A549 (cell line): ENCODE data around the gene SASH1.

Source experiments
- CHD2 ChIP-seq: fragments of 150-350 bp; IDR thresholded peaks from 2 replicates; pipeline ENCODE4 v1.6.1; 2014; ENCODE audit warnings: low read length; ENCODE audit not compliant: partially characterized antibody
- HES2 ChIP-seq: fragments of >200 bp; sonication (Bioruptor Twin); formaldehyde crosslinking; IDR thresholded peaks from 2 replicates; pipeline ENCODE4 v1.6.1; 2016
- JUNB ChIP-seq: fragments of >200 bp; sonication (Bioruptor Twin); formaldehyde crosslinking; IDR thresholded peaks from 2 replicates; pipeline ENCODE4 v1.6.1; 2016
- NR3C1 ChIP-seq: fragments of >200 bp; sonication (Bioruptor Twin); formaldehyde crosslinking; IDR thresholded peaks from 3 replicates; pipeline ENCODE4 v1.6.1; 2017
- POLR2A ChIP-seq: IDR thresholded peaks from 2 replicates; pipeline ENCODE4 v1.6.1; 2012; ENCODE audit warnings: mild to moderate bottlenecking, low read length
- RAD21 ChIP-seq, 2 experiments: fragments of >200 bp in 1 of 2; sonication (Bioruptor Twin) in 1 of 2; formaldehyde crosslinking in 1 of 2; IDR thresholded peaks in 1 of 2; conservative IDR thresholded peaks in 1 of 2; 2 replicates in 1 of 2; 3 replicates in 1 of 2; pipeline ENCODE4 v1.6.1; 2012 to 2018; ENCODE audit warnings: inconsistent platforms in 1 of 2
- SMC3 ChIP-seq: fragments of >200 bp; sonication (Bioruptor Twin); formaldehyde crosslinking; IDR thresholded peaks from 3 replicates; pipeline ENCODE4 v1.6.1; 2018; ENCODE audit warnings: inconsistent platforms
- ZFP36 ChIP-seq: fragments of 450-650 bp; IDR thresholded peaks from 2 replicates; pipeline ENCODE4 v1.6.1; 2014; ENCODE audit warnings: borderline replicate concordance; ENCODE audit not compliant: partially characterized antibody
- TF ChIP-seq, protein P1 (sequence below): fragments of >200 bp; sonication (Bioruptor Twin); formaldehyde crosslinking; IDR thresholded peaks from 3 replicates; pipeline ENCODE4 v1.5.1; 2016
- TF ChIP-seq, protein P2 (sequence below): IDR thresholded peaks from 2 replicates; pipeline ENCODE4 v1.6.1; 2012

DNA sequence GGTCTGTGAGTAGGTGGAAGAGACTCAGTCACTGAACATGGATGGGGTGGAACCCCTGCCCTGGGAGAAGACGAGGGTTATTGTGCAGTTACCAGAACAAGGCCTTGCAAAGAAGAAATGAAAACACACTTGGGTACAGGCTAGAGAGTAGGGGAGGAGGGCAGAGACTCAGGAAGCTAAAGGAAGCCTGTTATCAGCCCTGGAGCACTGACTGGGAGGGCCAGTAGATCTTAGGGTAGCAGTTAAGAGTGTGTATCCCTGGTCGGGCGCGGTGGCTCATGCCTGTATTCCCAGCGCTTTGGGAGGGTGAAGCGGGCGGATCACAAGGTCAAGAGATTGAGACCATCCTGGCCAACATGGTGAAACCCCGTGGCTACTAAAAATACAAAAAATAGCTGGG, 74.4 kb downstream of the SASH1 start:
- TF ChIP-seq, protein P1, sequence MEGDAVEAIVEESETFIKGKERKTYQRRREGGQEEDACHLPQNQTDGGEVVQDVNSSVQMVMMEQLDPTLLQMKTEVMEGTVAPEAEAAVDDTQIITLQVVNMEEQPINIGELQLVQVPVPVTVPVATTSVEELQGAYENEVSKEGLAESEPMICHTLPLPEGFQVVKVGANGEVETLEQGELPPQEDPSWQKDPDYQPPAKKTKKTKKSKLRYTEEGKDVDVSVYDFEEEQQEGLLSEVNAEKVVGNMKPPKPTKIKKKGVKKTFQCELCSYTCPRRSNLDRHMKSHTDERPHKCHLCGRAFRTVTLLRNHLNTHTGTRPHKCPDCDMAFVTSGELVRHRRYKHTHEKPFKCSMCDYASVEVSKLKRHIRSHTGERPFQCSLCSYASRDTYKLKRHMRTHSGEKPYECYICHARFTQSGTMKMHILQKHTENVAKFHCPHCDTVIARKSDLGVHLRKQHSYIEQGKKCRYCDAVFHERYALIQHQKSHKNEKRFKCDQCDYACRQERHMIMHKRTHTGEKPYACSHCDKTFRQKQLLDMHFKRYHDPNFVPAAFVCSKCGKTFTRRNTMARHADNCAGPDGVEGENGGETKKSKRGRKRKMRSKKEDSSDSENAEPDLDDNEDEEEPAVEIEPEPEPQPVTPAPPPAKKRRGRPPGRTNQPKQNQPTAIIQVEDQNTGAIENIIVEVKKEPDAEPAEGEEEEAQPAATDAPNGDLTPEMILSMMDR, result no peak
- TF ChIP-seq POLR2A, result no peak
- TF ChIP-seq NR3C1, result no peak
- no peak for TF ChIP-seq SMC3
- TF ChIP-seq JUNB, result no peak
- no peak for TF ChIP-seq HES2
- TF ChIP-seq, protein P2, sequence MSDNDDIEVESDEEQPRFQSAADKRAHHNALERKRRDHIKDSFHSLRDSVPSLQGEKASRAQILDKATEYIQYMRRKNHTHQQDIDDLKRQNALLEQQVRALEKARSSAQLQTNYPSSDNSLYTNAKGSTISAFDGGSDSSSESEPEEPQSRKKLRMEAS, result no peak
- no peak for TF ChIP-seq CHD2
- no peak for TF ChIP-seq RAD21 (conservative IDR thresholded peaks at IDR 0.05 in 1 of 2, IDR thresholded peaks at IDR 0.05 in 1 of 2)
- no peak for TF ChIP-seq ZFP36
